H1 (cell line): ENCODE data around the gene CHEK2. TPM values are rescaled to one million over a fixed set of nuclear protein-coding genes. Genes with fewer than 3 reads are reported as not detected.

Experiments used
- CTCF ChIA-PET: fragments of 300-600 bp; sonication (Branson Sonifier 250); formaldehyde crosslinking; loops from one replicate; lab custom pipeline; 2021; ENCODE audit not compliant: partially characterized antibody; lab: Charles Lee
- POLR2A ChIA-PET: fragments of 300-600 bp; sonication (Branson Sonifier 250); formaldehyde crosslinking; loops from one replicate; lab custom pipeline; 2021; ENCODE audit warnings: inconsistent platforms; ENCODE audit not compliant: partially characterized antibody; lab: Charles Lee
- DNase-seq, 2 experiments: peaks; one replicate each; pipeline versions ENCODE4 v3.0.0 to v3.0.0-alpha.2; 2010 to 2022; ENCODE audit warnings: low spot score in 2 of 2, low read depth in 1 of 2, mixed read lengths in 1 of 2
- FAIRE-seq: peaks from 2 replicates; lab custom pipeline; 2011; peaks lifted over from hg19 to GRCh38; lab: Jason Lieb, UNC
- H2AFZ ChIP-seq: 2 replicates; pipeline ENCODE4 v1.8.1; 2012; ENCODE audit warnings: low read length, inconsistent platforms
- H2AK5ac ChIP-seq: 2 replicates; pipeline ENCODE4 v1.6.1; 2013; ENCODE audit warnings: low read depth, low read length
- H2BK120ac ChIP-seq: replicated peaks from 2 replicates; pipeline ENCODE3; 2013; ENCODE audit warnings: low read depth, low read length, inconsistent platforms
- H2BK12ac ChIP-seq: 2 replicates; pipeline ENCODE4 v1.6.1; 2013; ENCODE audit warnings: low read depth, low read length
- H2BK15ac ChIP-seq: 2 replicates; pipeline ENCODE4 v1.6.1; 2013; ENCODE audit warnings: low read length
- H2BK20ac ChIP-seq: 2 replicates; pipeline ENCODE4 v1.6.1; 2013; ENCODE audit warnings: low read length
- H2BK5ac ChIP-seq: 2 replicates; pipeline ENCODE4 v1.6.1; 2013; ENCODE audit warnings: low read depth, low read length
- H3K14ac ChIP-seq: 2 replicates; pipeline ENCODE4 v1.6.1; 2013; ENCODE audit warnings: inconsistent platforms; ENCODE audit not compliant: insufficient read length
- H3K18ac ChIP-seq: 2 replicates; pipeline ENCODE4 v1.6.1; 2013; ENCODE audit warnings: low read length; ENCODE audit errors: extremely low read depth
- H3K23ac ChIP-seq: 2 replicates; pipeline ENCODE4 v1.6.1; 2013; ENCODE audit warnings: inconsistent platforms; ENCODE audit not compliant: insufficient read length
- H3K23me2 ChIP-seq: 2 replicates; pipeline ENCODE4 v1.6.1; 2013; ENCODE audit warnings: low read depth, low read length
- H3K27ac ChIP-seq: 2 replicates; pipeline ENCODE4 v1.6.1; 2011; ENCODE audit warnings: low read depth, low read length, inconsistent platforms
- H3K27me3 ChIP-seq, 4 experiments: replicated peaks in 1 of 4; 1 replicate in 1 of 4; 2 replicates in 3 of 4; pipeline versions ENCODE4 v1.6.1 to v1.8.1; 2011 to 2013; ENCODE audit warnings: low read length in 3 of 4, mild to moderate bottlenecking in 3 of 4, inconsistent platforms in 2 of 4, mixed read lengths in 2 of 4, moderate library complexity in 1 of 4; ENCODE audit not compliant: control insufficient read depth in 3 of 4, insufficient read depth in 3 of 4; ENCODE audit errors: extremely low read depth in 1 of 4
- H3K36me3 ChIP-seq, 4 experiments: 2 replicates each; pipeline versions ENCODE4 v1.6.1 to v1.8.1; 2011 to 2013; ENCODE audit warnings: mild to moderate bottlenecking in 4 of 4, low read length in 3 of 4, moderate library complexity in 2 of 4, control low read depth in 1 of 4, inconsistent platforms in 1 of 4; ENCODE audit not compliant: insufficient read depth in 4 of 4, control insufficient read depth in 2 of 4
- H3K4ac ChIP-seq: replicated peaks from 2 replicates; pipeline ENCODE3; 2013; ENCODE audit warnings: low read length, low read depth, mixed read lengths, inconsistent platforms; ENCODE audit not compliant: insufficient read length
- H3K4me1 ChIP-seq, 4 experiments: replicated peaks in 1 of 4; 1 replicate in 1 of 4; 2 replicates in 3 of 4; pipeline versions ENCODE4 v1.6.1 to v1.8.1; 2011 to 2013; ENCODE audit warnings: low read length in 3 of 4, inconsistent platforms in 2 of 4, mixed read lengths in 1 of 4; ENCODE audit not compliant: insufficient read depth in 4 of 4, control insufficient read depth in 3 of 4
- H3K4me2 ChIP-seq, 2 experiments: 2 replicates each; pipeline versions ENCODE4 v1.6.1 to v1.8.1; 2011 to 2013; ENCODE audit warnings: low read depth in 2 of 2, low read length in 2 of 2, control low read depth in 1 of 2, inconsistent platforms in 1 of 2, mild to moderate bottlenecking in 1 of 2; ENCODE audit not compliant: insufficient read depth in 1 of 2
- H3K4me3 ChIP-seq, 4 experiments: fragments of 200-600, 300-600 bp in 1 of 4; sonication (generic), shearing (Covaris generic), sonication (Bioruptor Twin) in 1 of 4; 2 replicates each; pipeline versions ENCODE4 v1.5.1 to v1.8.1; 2011 to 2016; ENCODE audit warnings: low read length in 4 of 4, low read depth in 3 of 4, control low read depth in 2 of 4, inconsistent platforms in 2 of 4, mild to moderate bottlenecking in 2 of 4, mixed read lengths in 1 of 4, moderate library complexity in 1 of 4; ENCODE audit not compliant: insufficient read depth in 2 of 4; ENCODE audit errors: extremely low read depth in 1 of 4
- H3K56ac ChIP-seq: replicated peaks from 2 replicates; pipeline ENCODE3; 2013; ENCODE audit warnings: low read depth, mild to moderate bottlenecking, mixed read lengths, low read length, inconsistent platforms; ENCODE audit not compliant: insufficient read length
- H3K79me1 ChIP-seq: 2 replicates; pipeline ENCODE4 v1.6.1; 2013; ENCODE audit warnings: low read depth, low read length, control low read depth
- H3K79me2 ChIP-seq, 2 experiments: 2 replicates each; pipeline versions ENCODE4 v1.6.1 to v1.8.1; 2012 to 2013; ENCODE audit warnings: low read length in 2 of 2, mild to moderate bottlenecking in 2 of 2, inconsistent platforms in 1 of 2; ENCODE audit not compliant: insufficient read depth in 2 of 2, control insufficient read depth in 1 of 2
- H3K9ac ChIP-seq, 4 experiments: replicated peaks in 1 of 4; 1 replicate in 1 of 4; 2 replicates in 3 of 4; pipeline versions ENCODE4 v1.6.1 to v1.8.1; 2011 to 2013; ENCODE audit warnings: low read depth in 3 of 4, low read length in 3 of 4, control low read depth in 2 of 4, mild to moderate bottlenecking in 2 of 4, moderate library complexity in 2 of 4, inconsistent platforms in 1 of 4; ENCODE audit errors: extremely low read depth in 1 of 4
- H3K9me3 ChIP-seq, 2 experiments: 2 replicates each; pipeline versions ENCODE4 v1.6.1 to v1.8.1; 2012 to 2013; ENCODE audit warnings: mild to moderate bottlenecking in 2 of 2, moderate library complexity in 2 of 2, control low read depth in 1 of 2, inconsistent platforms in 1 of 2, low read depth in 1 of 2, low read length in 1 of 2, mixed read lengths in 1 of 2; ENCODE audit not compliant: insufficient read depth in 2 of 2
- H4K20me1 ChIP-seq, 2 experiments: replicated peaks in 1 of 2; 2 replicates each; pipeline versions ENCODE3 to v1.8.1; 2011 to 2013; ENCODE audit warnings: inconsistent platforms in 2 of 2, low read length in 2 of 2, mild to moderate bottlenecking in 1 of 2; ENCODE audit not compliant: insufficient read depth in 2 of 2, control insufficient read depth in 1 of 2
- H4K5ac ChIP-seq: 2 replicates; pipeline ENCODE4 v1.6.1; 2013; ENCODE audit warnings: low read length, low read depth, mixed read lengths, inconsistent platforms; ENCODE audit not compliant: insufficient read length
- H4K8ac ChIP-seq: 2 replicates; pipeline ENCODE4 v1.8.0; 2013; ENCODE audit warnings: mild to moderate bottlenecking, moderate library complexity, low read length, inconsistent platforms; ENCODE audit not compliant: insufficient read depth; ENCODE audit errors: extremely low read depth
- H4K91ac ChIP-seq: replicated peaks from 2 replicates; pipeline ENCODE3; 2013; ENCODE audit warnings: low read length, mixed read lengths, inconsistent platforms; ENCODE audit not compliant: insufficient read length
- CEBPB ChIP-seq: IDR thresholded peaks from 2 replicates; pipeline ENCODE4 v1.6.1; 2012; ENCODE audit warnings: low read depth, low read length
- CTBP2 ChIP-seq: IDR thresholded peaks from 2 replicates; pipeline ENCODE4 v1.7.0; 2011; ENCODE audit warnings: borderline replicate concordance, mild to moderate bottlenecking, moderate library complexity, mixed read lengths, low read length; ENCODE audit not compliant: insufficient read depth, insufficient read length
- GTF2F1 ChIP-seq: IDR thresholded peaks from 2 replicates; pipeline ENCODE4 v1.6.1; 2012; ENCODE audit warnings: low read depth, low read length, improper control_type of control experiment, borderline replicate concordance
- HDAC6 ChIP-seq: IDR thresholded peaks from one replicate; pipeline ENCODE4 v1.7.1; 2012; ENCODE audit warnings: low read depth, mild to moderate bottlenecking, inconsistent platforms, low read length, moderate library complexity
- KDM4A ChIP-seq: IDR thresholded peaks from one replicate; pipeline ENCODE4 v1.7.1; 2012; ENCODE audit warnings: low read depth, mild to moderate bottlenecking, moderate library complexity, low read length, inconsistent platforms; ENCODE audit not compliant: severe bottlenecking
- POLR2A ChIP-seq, 2 experiments: IDR thresholded peaks; 1 replicate in 1 of 2; 2 replicates in 1 of 2; pipeline ENCODE4 v1.6.1; 2011; ENCODE audit warnings: low read depth in 2 of 2, low read length in 2 of 2, mild to moderate bottlenecking in 2 of 2; ENCODE audit errors: control extremely low read depth in 1 of 2
- POU5F1 ChIP-seq: IDR thresholded peaks from 2 replicates; pipeline ENCODE4 v1.6.1; 2011; ENCODE audit warnings: low read depth, mild to moderate bottlenecking, low read length, moderate library complexity
- RFX5 ChIP-seq: IDR thresholded peaks from 2 replicates; pipeline ENCODE4 v1.6.1; 2011; ENCODE audit warnings: low read depth, low read length, improper control_type of control experiment, borderline replicate concordance
- WGBS, 2 experiments: shearing (Covaris generic) in 1 of 2; methylation state at CpG; one replicate each; pipeline versions ENCODE4 v1.1.6 to v1.1.7; 2013 to 2015; ENCODE audit warnings: low lambda C conversion rate in 2 of 2, mixed read lengths in 2 of 2, inconsistent platforms in 1 of 2, low coverage in 1 of 2, missing lambda C conversion rate in 1 of 2; ENCODE audit not compliant: insufficient replicate concordance in 2 of 2, insufficient coverage in 1 of 2, insufficient read length in 1 of 2; ENCODE audit errors: extremely low coverage in 1 of 2, missing lambda C conversion rate in 1 of 2; 5-methylcytosine and 5-hydroxymethylcytosine counted together
- polyA plus RNA-seq, 7 experiments: library from polyadenylated mRNA; depleted of rRNA in 3 of 7; stranded (reverse) in 5 of 7; unstranded in 2 of 7; fragments of >200 nt in 5 of 7; fragments of 200-250 nt in 2 of 7; gene quantifications; 1 replicate in 5 of 7; 2 replicates in 1 of 7; 4 replicates in 1 of 7; pipeline versions ENCODE4 v1.2.1 to v1.2.3, GENCODE V29; 2011 to 2013; ENCODE audit warnings: missing spikeins in 2 of 7, mixed read lengths in 2 of 7
- total RNA-seq: library from RNA; stranded (reverse); fragmentation: NEBNext Ultra II Directional; extraction: Animal tissue kit (Norgen Biotek cat#: 25700); gene quantifications from 2 replicates; pipeline ENCODE4 v1.2.1, GENCODE V29; 2021

Gene CHEK2
- total and polyA plus RNA-seq, 2 of the 8 experiments (the other 6 are each of a cell fraction or from before 2014, with no cell fraction given) = 74.9 to 89.5 TPM

DNA sequence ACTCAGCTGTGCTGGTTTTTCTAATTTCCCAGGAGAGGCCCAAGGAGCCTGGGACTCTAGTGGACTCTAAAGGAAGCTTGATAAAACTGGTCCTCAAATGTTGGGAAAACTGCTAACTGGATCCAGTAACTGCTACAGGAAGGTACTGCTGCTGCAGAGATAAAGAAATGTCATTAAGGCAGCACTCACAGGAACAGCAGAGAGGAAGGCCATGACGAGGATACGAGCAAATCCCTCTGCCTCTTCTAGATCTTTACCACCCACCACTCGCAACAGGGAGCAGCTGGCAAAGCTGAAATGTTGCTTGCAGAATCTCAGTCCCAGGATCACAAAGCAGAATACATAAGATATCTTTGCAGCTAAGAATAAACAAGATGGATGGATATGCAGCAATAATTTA, 85.4 kb downstream of the CHEK2 start:
- Histone ChIP-seq H4K20me1 (no peaks in the 10 kb centered on the region), H3K79me1 (no peaks in the 10 kb centered on the region), H2AK5ac (no peak overlapping the region), H3K14ac (no peak overlapping the region), H4K91ac (no peak overlapping the region), H3K27ac (no peak overlapping the region), H2BK20ac (no peak overlapping the region), H3K23me2 (no peaks in the 10 kb centered on the region), H2BK15ac (no peak overlapping the region), H2BK120ac (no peak overlapping the region), H3K23ac (no peak overlapping the region), H3K4me2 (no peak overlapping the region), H3K27me3 (no peaks in the 10 kb centered on the region), H3K9ac (peak overlapping the region in 1 of 4 experiments; percentile 18; a peak in 1 of 7 replicates), H2BK12ac (no peak overlapping the region), H3K4ac (no peak overlapping the region), H2BK5ac (no peak overlapping the region), H3K36me3 (no peaks in the 10 kb centered on the region), H3K79me2 (no peaks in the 10 kb centered on the region), H3K56ac (no peak overlapping the region), H3K4me1 (no peaks in the 10 kb centered on the region), H3K4me3 (no peak overlapping the region), H2AFZ (no peak overlapping the region), H4K5ac (no peak overlapping the region), H4K8ac (no peak overlapping the region), H3K18ac (no peak overlapping the region), H3K9me3 (no peaks in the 10 kb centered on the region; a peak in 1 of 4 replicates)
- TF ChIP-seq RFX5 (no peak), CTBP2 (no peak), GTF2F1 (no peak), CEBPB (no peak), POLR2A (IDR thresholded peaks at IDR 0.05; ENCODE audit: control extremely low read depth in 1 of 2, low read depth in 2 of 2, low read length in 2 of 2) (no peak), HDAC6 (no peak), POU5F1 (no peak), KDM4A (no peak)
- ChIA-PET POLR2A (no interaction called here), CTCF (no interaction called here)
- 74% methylated on average over 3 of the region's 3 CpGs; no CpG with 5 or more reads in 1 of the 2 experiments for WGBS, 2 experiments
- FAIRE-seq = no peak
- no peak for DNase-seq
